PC-9 (cell line): ENCODE data around the gene PPP1R1C.

Source experiments
- CTCF ChIP-seq: fragments of 200-600 bp; sonication (generic); conservative IDR thresholded peaks from 2 replicates; pipeline ENCODE4 v1.6.1; 2017; ENCODE audit warnings: mixed run types, antibody characterized with exemption, mild to moderate bottlenecking, moderate library complexity
- EZH2 ChIP-seq: fragments of 200-600 bp; sonication (generic); IDR thresholded peaks from 2 replicates; pipeline ENCODE4 v1.8.0; 2017; ENCODE audit warnings: antibody characterized with exemption, low read depth

GRCh38 chr2:181998891-181999654 lies 13.4 kb downstream of the PPP1R1C start:
- TF ChIP-seq CTCF (no peak), EZH2 (no peak)
